Retinal pigment epithelial cell (primary cell): ENCODE results near the gene SLC18A3.

ENCODE experiments used
- DNase-seq: peaks from one replicate; pipeline ENCODE4 v3.0.0-alpha.2; 2010; ENCODE audit warnings: low read depth
- H3K4me3 ChIP-seq: 2 replicates; pipeline ENCODE4 v1.5.1; 2011; ENCODE audit warnings: mild to moderate bottlenecking, low read length, control low read depth, moderate library complexity
- CTCF ChIP-seq: conservative IDR thresholded peaks from 2 replicates; pipeline ENCODE4 v1.5.1; 2011; ENCODE audit warnings: low read depth, low read length, control low read depth, inconsistent platforms

SLC18A3 gene

GRCh38 chr10:49605939-49606509 lies 4.1 kb upstream of the SLC18A3 start:
- H3K4me3 ChIP-seq, result no peak overlapping the region
- TF ChIP-seq CTCF, result no peak
- DNase-seq, result no peak

GRCh38 chr10:49606981-49607535 lies 3.1 kb upstream of the SLC18A3 start:
- no peak for TF ChIP-seq CTCF
- no peak overlapping the region for H3K4me3 ChIP-seq
- peak; percentile 15 for DNase-seq

GRCh38 chr10:49608166-49609005 lies 1.7 kb upstream of the SLC18A3 start:
- no peak for TF ChIP-seq CTCF
- DNase-seq, result no peak
- H3K4me3 ChIP-seq, result no peak overlapping the region

- no peak for TF ChIP-seq CTCF
- H3K4me3 ChIP-seq, result no peak overlapping the region
- no peak for DNase-seq
Observed at GRCh38 chr10:49609006-49609282, 1.2 kb upstream of the SLC18A3 start.

GRCh38 chr10:49609283-49610113 lies 612 bp upstream of the SLC18A3 start:
- TF ChIP-seq CTCF, result no peak
- DNase-seq, result no peak
- no peak overlapping the region for H3K4me3 ChIP-seq

GRCh38 chr10:49610458-49611165 lies 502 bp downstream of the SLC18A3 start:
- DNase-seq, result no peak
- TF ChIP-seq CTCF, result no peak
- no peak overlapping the region for H3K4me3 ChIP-seq
